ENCODE measurements around the gene RTN4RL1.

The RTN4RL1 gene

DNA sequence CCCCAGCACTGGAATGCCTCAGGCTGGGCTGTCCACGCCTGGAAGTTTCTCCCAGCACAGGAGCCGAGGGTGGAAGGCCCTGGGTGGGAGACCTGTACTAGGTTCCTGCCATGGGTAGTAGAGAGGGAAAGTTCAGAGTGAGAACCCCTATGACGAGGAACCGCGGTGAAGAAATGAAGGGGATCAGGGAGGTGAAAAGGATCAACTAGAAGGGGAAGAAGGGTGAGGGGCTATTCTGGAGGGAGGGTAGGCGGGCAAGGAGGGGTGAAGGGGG, 35.2 kb upstream of the RTN4RL1 start:
- in situ Hi-C loops (cut with HindIII; ENCODE audit: low sequenced_read_pairs), result loop anchor here (10.0 kb wide), 1 partner anchor 114 kb away; no protein-coding TSS in a partner anchor
- peak overlapping the region; percentile 62 for H3K4me3 ChIP-seq (ENCODE audit: low read depth, low read length)
- TF ChIP-seq CTCF (IDR thresholded peaks at IDR 0.05; ENCODE audit: low read depth, low read length, missing control alignments), result no peak
- DNase-seq (ENCODE audit: low read depth), result no peak

GRCh38 chr17:2059547-2060384, 34.6 kb upstream of the RTN4RL1 start:
- H3K4me3 ChIP-seq (ENCODE audit: low read depth, low read length), result peak overlapping the region; percentile 62
- DNase-seq (ENCODE audit: low read depth), result no peak
- TF ChIP-seq CTCF (IDR thresholded peaks at IDR 0.05; ENCODE audit: low read depth, low read length, missing control alignments), result no peak
- in situ Hi-C loops (cut with HindIII; ENCODE audit: low sequenced_read_pairs), result loop anchor here (10.0 kb wide), 1 partner anchor 115 kb away; no protein-coding TSS in a partner anchor

GRCh38 chr17:2058586-2059546, 33.7 kb upstream of the RTN4RL1 start:
- in situ Hi-C loops (cut with HindIII; ENCODE audit: low sequenced_read_pairs), result no loop called here
- TF ChIP-seq CTCF (IDR thresholded peaks at IDR 0.05; ENCODE audit: low read depth, low read length, missing control alignments), result peak; percentile 64
- peak overlapping the region; percentile 62 for H3K4me3 ChIP-seq (ENCODE audit: low read depth, low read length)
- no peak for DNase-seq (ENCODE audit: low read depth)

- peak overlapping the region; percentile 62 for H3K4me3 ChIP-seq (ENCODE audit: low read depth, low read length)
- TF ChIP-seq CTCF (IDR thresholded peaks at IDR 0.05; ENCODE audit: low read depth, low read length, missing control alignments), result no peak
- no peak for DNase-seq (ENCODE audit: low read depth)
- in situ Hi-C loops (cut with HindIII; ENCODE audit: low sequenced_read_pairs), result no loop called here
These were observed 32.8 kb upstream of the RTN4RL1 start for GRCh38 chr17:2057760-2058585.

DNA sequence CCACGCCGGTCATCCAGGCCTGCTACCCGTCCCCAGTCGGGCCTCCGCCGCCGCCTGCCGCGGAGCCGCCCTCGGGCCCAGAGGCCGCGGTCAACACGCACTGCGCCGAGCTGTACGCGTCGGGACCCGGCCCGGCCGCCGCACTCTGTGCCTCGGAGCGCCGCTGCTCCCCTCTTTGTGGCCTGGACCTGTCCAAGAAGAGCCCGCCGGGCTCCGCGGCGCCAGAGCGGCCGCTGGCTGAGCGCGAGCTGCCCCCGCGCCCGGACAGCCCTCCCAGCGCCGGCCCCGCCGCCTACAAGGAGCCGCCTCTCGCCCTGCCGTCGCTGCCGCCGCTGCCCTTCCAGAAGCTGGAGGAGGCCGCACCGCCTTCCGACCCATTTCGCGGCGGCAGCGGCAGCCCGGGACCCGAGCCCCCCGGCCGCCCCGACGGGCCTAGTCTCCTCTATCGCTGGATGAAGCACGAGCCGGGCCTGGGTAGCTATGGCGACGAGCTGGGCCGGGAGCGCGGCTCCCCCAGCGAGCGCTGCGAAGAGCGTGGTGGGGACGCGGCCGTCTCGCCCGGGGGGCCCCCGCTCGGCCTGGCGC, 32.1 kb upstream of the RTN4RL1 start:
- peak overlapping the region; percentile 62 for H3K4me3 ChIP-seq (ENCODE audit: low read depth, low read length)
- TF ChIP-seq CTCF (IDR thresholded peaks at IDR 0.05; ENCODE audit: low read depth, low read length, missing control alignments), result no peak
- DNase-seq (ENCODE audit: low read depth), result no peak
- in situ Hi-C loops (cut with HindIII; ENCODE audit: low sequenced_read_pairs), result no loop called here

All from astrocyte of the cerebellum (primary cell).